Measurements from ENCODE around the gene GAB2.
"Not testable (repeated sequence)": the region's sequence is repeated elsewhere in the genome, so short reads cannot be mapped to it uniquely, and the experiment has no call there.

The GAB2 gene

GRCh38 chr11:78177216-78177615, 240.4 kb downstream of the GAB2 start:
- no peak for FAIRE-seq
- DNase-seq (ENCODE audit: extremely low spot score, insufficient read length, low read depth), result no peak

GRCh38 chr11:78176605-78177141, 240.9 kb downstream of the GAB2 start:
- no peak for DNase-seq (ENCODE audit: extremely low spot score, insufficient read length, low read depth)
- no peak for FAIRE-seq

- not testable (repeated sequence) for DNase-seq (ENCODE audit: extremely low spot score, insufficient read length, low read depth); FAIRE-seq
Measured at GRCh38 chr11:78175862-78176261, 241.8 kb downstream of the GAB2 start.

- FAIRE-seq (no peak), DNase-seq (ENCODE audit: extremely low spot score, insufficient read length, low read depth) (no peak)
Measured at GRCh38 chr11:78171951-78172350, 245.7 kb downstream of the GAB2 start.

- no peak for DNase-seq (ENCODE audit: extremely low spot score, insufficient read length, low read depth)
- FAIRE-seq, result no peak
Measured at GRCh38 chr11:78170874-78171549, 246.6 kb downstream of the GAB2 start.

- DNase-seq (ENCODE audit: extremely low spot score, insufficient read length, low read depth) (no peak), FAIRE-seq (no peak)
Measured at GRCh38 chr11:78170413-78170812, 247.2 kb downstream of the GAB2 start.

GRCh38 chr11:78168539-78169477, 248.8 kb downstream of the GAB2 start:
- DNase-seq (ENCODE audit: extremely low spot score, insufficient read length, low read depth), result no peak
- no peak for FAIRE-seq

- FAIRE-seq, result no peak
- DNase-seq (ENCODE audit: extremely low spot score, insufficient read length, low read depth), result no peak
Measured at GRCh38 chr11:78166855-78167469, 250.7 kb downstream of the GAB2 start.
